CD14-positive monocyte (primary cell): ENCODE results near the gene GLDN. TPM values are rescaled to one million over a fixed set of nuclear protein-coding genes. Genes with fewer than 3 reads are reported as not detected.

Source experiments
- DNase-seq, 3 donors: peaks; one replicate each; pipeline ENCODE4 v3.0.0-alpha.2; 2011 to 2022
- H2AFZ ChIP-seq: 2 replicates; pipeline ENCODE4 v1.6.0; 2012; ENCODE audit warnings: mild to moderate bottlenecking, low read depth, low read length, inconsistent platforms; ENCODE audit not compliant: insufficient read depth, poor library complexity, severe bottlenecking
- H3K27ac ChIP-seq, 2 donors: 1 replicate in 1 of 2; 2 replicates in 1 of 2; pipeline ENCODE4 v1.5.1; 2012 to 2013; ENCODE audit warnings: low read length in 2 of 2, control low read depth in 1 of 2, inconsistent platforms in 1 of 2, low read depth in 1 of 2, mild to moderate bottlenecking in 1 of 2
- H3K27me3 ChIP-seq, 2 donors: one replicate each; pipeline versions ENCODE4 v1.6.0 to v1.6.1; 2011 to 2013; ENCODE audit warnings: low read length in 2 of 2; ENCODE audit not compliant: control insufficient read depth in 2 of 2, insufficient read depth in 2 of 2
- H3K36me3 ChIP-seq, 2 donors: replicated peaks in 1 of 2; 1 replicate in 1 of 2; 2 replicates in 1 of 2; pipeline versions ENCODE4 v1.5.1 to v1.6.1; 2012 to 2013; ENCODE audit warnings: low read length in 2 of 2, control low read depth in 1 of 2, inconsistent platforms in 1 of 2, mild to moderate bottlenecking in 1 of 2; ENCODE audit not compliant: insufficient read depth in 2 of 2, control insufficient read depth in 1 of 2
- H3K4me1 ChIP-seq, 2 donors: 1 replicate in 1 of 2; 2 replicates in 1 of 2; pipeline versions ENCODE4 v1.5.1 to v1.6.1; 2012 to 2013; ENCODE audit warnings: low read length in 2 of 2, control low read depth in 1 of 2, inconsistent platforms in 1 of 2, mild to moderate bottlenecking in 1 of 2, moderate library complexity in 1 of 2; ENCODE audit not compliant: insufficient read depth in 2 of 2, control insufficient read depth in 1 of 2
- H3K4me2 ChIP-seq: replicated peaks from 2 replicates; pipeline ENCODE3; 2012; ENCODE audit warnings: low read length, moderate library complexity, mild to moderate bottlenecking; ENCODE audit not compliant: poor library complexity, severe bottlenecking; ENCODE audit errors: extremely low read depth
- H3K4me3 ChIP-seq, 3 experiments: fragments of 200-600 bp in 1 of 3; sonication (generic) in 1 of 3; replicated peaks in 1 of 3; 1 replicate in 2 of 3; 2 replicates in 1 of 3; pipeline ENCODE4 v1.5.1; 2011 to 2013; ENCODE audit warnings: low read length in 3 of 3, mild to moderate bottlenecking in 3 of 3, control low read depth in 2 of 3, low read depth in 2 of 3, inconsistent platforms in 1 of 3, moderate library complexity in 1 of 3
- H3K79me2 ChIP-seq: 2 replicates; pipeline ENCODE4 v1.6.0; 2012; ENCODE audit warnings: mild to moderate bottlenecking, control low read depth, inconsistent platforms, low read length, moderate library complexity; ENCODE audit not compliant: insufficient read depth
- H3K9ac ChIP-seq: 2 replicates; pipeline ENCODE4 v1.6.0; 2017; ENCODE audit warnings: low read length, mild to moderate bottlenecking; ENCODE audit not compliant: insufficient read depth, poor library complexity, severe bottlenecking
- H3K9me3 ChIP-seq, 2 donors: replicated peaks in 1 of 2; 1 replicate in 1 of 2; 2 replicates in 1 of 2; pipeline versions ENCODE4 v1.5.1 to v1.6.1; 2012 to 2013; ENCODE audit warnings: low read length in 2 of 2, control low read depth in 1 of 2; ENCODE audit not compliant: control insufficient read depth in 1 of 2, insufficient read depth in 1 of 2
- H4K20me1 ChIP-seq: 2 replicates; pipeline ENCODE4 v1.6.0; 2012; ENCODE audit warnings: mild to moderate bottlenecking, low read length, control low read depth, moderate library complexity; ENCODE audit not compliant: insufficient read depth
- H3K27ac Mint-ChIP-seq, 7 donors: one replicate each; pipeline ENCODE4 v1.8.0; 2020; ENCODE audit warnings: mild to moderate bottlenecking in 7 of 7, mixed read lengths in 7 of 7, moderate library complexity in 6 of 7, inconsistent platforms in 2 of 7
- H3K27me3 Mint-ChIP-seq, 3 donors: one replicate each; pipeline ENCODE4 v1.8.0; 2021 to 2022; ENCODE audit warnings: low read depth in 3 of 3, mild to moderate bottlenecking in 3 of 3, mixed read lengths in 3 of 3, moderate library complexity in 3 of 3, inconsistent platforms in 1 of 3
- H3K36me3 Mint-ChIP-seq, 2 donors: one replicate each; pipeline ENCODE4 v1.8.0; 2020; ENCODE audit warnings: mixed read lengths in 2 of 2, inconsistent platforms in 1 of 2, mild to moderate bottlenecking in 1 of 2
- H3K4me1 Mint-ChIP-seq: one replicate; pipeline ENCODE4 v1.8.0; 2020; ENCODE audit warnings: mild to moderate bottlenecking, mixed read lengths
- H3K4me3 Mint-ChIP-seq, 2 donors: one replicate each; pipeline ENCODE4 v1.8.0; 2020; ENCODE audit warnings: mild to moderate bottlenecking in 2 of 2, mixed read lengths in 2 of 2, moderate library complexity in 1 of 2
- H3K9me3 Mint-ChIP-seq, 7 donors: one replicate each; pipeline ENCODE4 v1.8.0; 2020 to 2022; ENCODE audit warnings: mixed read lengths in 7 of 7, mild to moderate bottlenecking in 6 of 7, moderate library complexity in 6 of 7, inconsistent platforms in 2 of 7
- WGBS: methylation state at CpG from one replicate; pipeline ENCODE4 v1.1.5; 2013; ENCODE audit warnings: missing lambda C conversion rate; ENCODE audit not compliant: insufficient coverage; 5-methylcytosine and 5-hydroxymethylcytosine counted together
- intact Hi-C, 2 donors: fragments of 100-400 bp; cut with micrococcal nuclease; formaldehyde crosslinking; loops; one replicate each; pipeline versions ENCODE4 v1.15.0 to v1.15.1; 2023
- polyA plus RNA-seq, 3 donors: library from polyadenylated mRNA; depleted of rRNA in 1 of 3; unstranded in 2 of 3; stranded (reverse) in 1 of 3; fragments of 300-500 nt in 2 of 3; fragments of >200 nt in 1 of 3; fragmentation: Illumina TruSeq in 2 of 3; gene quantifications; 1 replicate in 2 of 3; 2 replicates in 1 of 3; pipeline ENCODE4 v1.2.3, GENCODE V29; 2012 to 2021
- TF ChIP-seq, protein P1 (sequence below): fragments of 200-600 bp; IDR thresholded peaks from one replicate; pipeline ENCODE4 v1.8.0; 2022; ENCODE audit warnings: antibody characterized with exemption, mild to moderate bottlenecking

Gene GLDN
- polyA plus RNA-seq, 3 donors: 0.04 TPM; not detected in 2

DNA sequence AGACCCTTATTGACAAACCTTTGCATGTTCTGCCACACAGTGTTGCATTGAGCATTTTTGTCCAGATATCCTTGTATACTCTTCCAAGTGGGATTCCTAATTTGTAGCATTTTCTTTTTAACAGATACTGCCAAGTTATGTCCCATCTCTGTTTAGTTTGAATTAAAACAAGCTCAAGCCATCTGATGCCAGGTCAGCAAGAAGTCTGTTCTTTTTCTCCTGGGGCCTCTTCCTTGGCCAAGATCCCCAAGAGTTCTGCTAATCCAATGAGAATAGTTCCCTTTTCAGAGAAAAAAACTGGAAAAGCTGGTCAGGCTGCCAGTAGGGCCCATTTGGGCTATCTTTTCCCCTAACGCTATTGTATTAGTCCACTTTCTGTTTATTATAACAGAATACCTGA is 29.8 kb downstream of the GLDN start:
- no peaks in the 10 kb centered on the region for H3K36me3 ChIP-seq
- no peak overlapping the region for H3K27ac ChIP-seq
- H3K9me3 ChIP-seq: no peaks in the 10 kb centered on the region
- DNase-seq: no peak
- Mint-ChIP-seq H3K27me3 (peaks cover 0 to 2% (median 0%) of the 10 kb centered on the region in 3 donors), H3K4me3 (no peak overlapping the region), H3K36me3 (no peaks in the 10 kb centered on the region), H3K4me1 (peaks cover 2% of the 10 kb centered on the region), H3K9me3 (no peaks in the 10 kb centered on the region), H3K27ac (no peak overlapping the region)
- H3K79me2 ChIP-seq: no peaks in the 10 kb centered on the region
- H2AFZ ChIP-seq: no peak overlapping the region
- no peaks in the 10 kb centered on the region for H3K27me3 ChIP-seq
- intact Hi-C loops: no loop called here
- no peaks in the 10 kb centered on the region for H3K4me1 ChIP-seq
- no CpG with 5 or more reads among the region's 1 CpG for WGBS
- no peak overlapping the region for H3K4me2 ChIP-seq
- H3K4me3 ChIP-seq: no peak overlapping the region
- H3K9ac ChIP-seq: no peak overlapping the region
- TF ChIP-seq, protein P1, sequence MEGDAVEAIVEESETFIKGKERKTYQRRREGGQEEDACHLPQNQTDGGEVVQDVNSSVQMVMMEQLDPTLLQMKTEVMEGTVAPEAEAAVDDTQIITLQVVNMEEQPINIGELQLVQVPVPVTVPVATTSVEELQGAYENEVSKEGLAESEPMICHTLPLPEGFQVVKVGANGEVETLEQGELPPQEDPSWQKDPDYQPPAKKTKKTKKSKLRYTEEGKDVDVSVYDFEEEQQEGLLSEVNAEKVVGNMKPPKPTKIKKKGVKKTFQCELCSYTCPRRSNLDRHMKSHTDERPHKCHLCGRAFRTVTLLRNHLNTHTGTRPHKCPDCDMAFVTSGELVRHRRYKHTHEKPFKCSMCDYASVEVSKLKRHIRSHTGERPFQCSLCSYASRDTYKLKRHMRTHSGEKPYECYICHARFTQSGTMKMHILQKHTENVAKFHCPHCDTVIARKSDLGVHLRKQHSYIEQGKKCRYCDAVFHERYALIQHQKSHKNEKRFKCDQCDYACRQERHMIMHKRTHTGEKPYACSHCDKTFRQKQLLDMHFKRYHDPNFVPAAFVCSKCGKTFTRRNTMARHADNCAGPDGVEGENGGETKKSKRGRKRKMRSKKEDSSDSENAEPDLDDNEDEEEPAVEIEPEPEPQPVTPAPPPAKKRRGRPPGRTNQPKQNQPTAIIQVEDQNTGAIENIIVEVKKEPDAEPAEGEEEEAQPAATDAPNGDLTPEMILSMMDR: no peak
- no peaks in the 10 kb centered on the region for H4K20me1 ChIP-seq

DNA sequence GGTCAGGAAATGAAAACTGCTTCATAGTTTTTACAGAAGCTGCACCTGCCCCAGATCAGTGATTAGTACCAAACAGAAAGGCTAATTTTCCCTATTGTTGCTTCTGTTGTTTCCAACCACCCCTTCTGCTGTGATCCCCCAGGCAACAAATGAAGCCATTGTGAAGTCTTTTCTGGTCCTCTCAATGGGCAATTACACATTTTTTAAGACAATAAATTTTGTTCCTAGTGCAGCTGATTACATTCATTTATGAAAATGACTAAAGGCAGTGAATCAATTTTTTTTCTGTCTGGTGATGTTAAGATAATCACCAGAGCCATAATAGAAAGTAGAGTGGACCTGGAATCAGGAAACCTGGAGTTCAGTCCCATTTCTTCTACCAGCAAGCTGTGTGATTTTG is 32.7 kb downstream of the GLDN start:
- H3K36me3 Mint-ChIP-seq: no peaks in the 10 kb centered on the region
- H3K27me3 Mint-ChIP-seq: peaks cover 0 to 2% (median 0%) of the 10 kb centered on the region in 3 donors
- H3K4me3 ChIP-seq: no peak overlapping the region
- TF ChIP-seq, protein P1: no peak
- H3K9me3 ChIP-seq: no peaks in the 10 kb centered on the region
- no peak for DNase-seq
- no peak overlapping the region for H3K9ac ChIP-seq
- no peak overlapping the region for H3K27ac Mint-ChIP-seq
- H2AFZ ChIP-seq: no peak overlapping the region
- H3K4me1 ChIP-seq: no peaks in the 10 kb centered on the region
- no peak overlapping the region for H3K4me3 Mint-ChIP-seq
- intact Hi-C loops: no loop called here
- H3K9me3 Mint-ChIP-seq: peaks cover 0 to 2% (median 0%) of the 10 kb centered on the region in 7 donors
- no peak overlapping the region for H3K27ac ChIP-seq
- H3K4me2 ChIP-seq: no peak overlapping the region
- H3K4me1 Mint-ChIP-seq: no peaks in the 10 kb centered on the region
- H4K20me1 ChIP-seq: no peaks in the 10 kb centered on the region
- no peaks in the 10 kb centered on the region for H3K36me3 ChIP-seq
- no peaks in the 10 kb centered on the region for H3K79me2 ChIP-seq
- H3K27me3 ChIP-seq: no peaks in the 10 kb centered on the region
